ENCODE data around the gene IGFBP6.

The IGFBP6 gene

GRCh38 chr12:53073881-53074280, 23.6 kb upstream of the IGFBP6 start:
- TF ChIP-seq CTCF (IDR thresholded peaks at IDR 0.05; ENCODE audit: borderline replicate concordance, control extremely low read depth, extremely low read depth, insufficient read depth, missing control alignments): no peak
- DNase-seq (ENCODE audit: low spot score): no peak
- in situ Hi-C loops (cut with MboI; ENCODE audit: low sequenced_read_pairs, unreplicated experiment): no loop called here

- in situ Hi-C loops (cut with MboI; ENCODE audit: low sequenced_read_pairs, unreplicated experiment): no loop called here
- TF ChIP-seq CTCF (IDR thresholded peaks at IDR 0.05; ENCODE audit: borderline replicate concordance, control extremely low read depth, extremely low read depth, insufficient read depth, missing control alignments): no peak
- DNase-seq (ENCODE audit: low spot score): no peak
Observed at GRCh38 chr12:53074283-53074998, 23.0 kb upstream of the IGFBP6 start.

- TF ChIP-seq CTCF (IDR thresholded peaks at IDR 0.05; ENCODE audit: borderline replicate concordance, control extremely low read depth, extremely low read depth, insufficient read depth, missing control alignments): no peak
- DNase-seq (ENCODE audit: low spot score): no peak
- in situ Hi-C loops (cut with MboI; ENCODE audit: low sequenced_read_pairs, unreplicated experiment): no loop called here
Observed at GRCh38 chr12:53074999-53075370, 22.5 kb upstream of the IGFBP6 start.

- in situ Hi-C loops (cut with MboI; ENCODE audit: low sequenced_read_pairs, unreplicated experiment): no loop called here
- no peak for DNase-seq (ENCODE audit: low spot score)
- no peak for TF ChIP-seq CTCF (IDR thresholded peaks at IDR 0.05; ENCODE audit: borderline replicate concordance, control extremely low read depth, extremely low read depth, insufficient read depth, missing control alignments)
Observed at GRCh38 chr12:53076461-53076860, 21.0 kb upstream of the IGFBP6 start.

GRCh38 chr12:53077030-53077429, 20.4 kb upstream of the IGFBP6 start:
- TF ChIP-seq CTCF (IDR thresholded peaks at IDR 0.05; ENCODE audit: borderline replicate concordance, control extremely low read depth, extremely low read depth, insufficient read depth, missing control alignments): no peak
- in situ Hi-C loops (cut with MboI; ENCODE audit: low sequenced_read_pairs, unreplicated experiment): no loop called here
- no peak for DNase-seq (ENCODE audit: low spot score)

GRCh38 chr12:53078425-53079225, 18.8 kb upstream of the IGFBP6 start:
- DNase-seq (ENCODE audit: low spot score): no peak
- no peak for TF ChIP-seq CTCF (IDR thresholded peaks at IDR 0.05; ENCODE audit: borderline replicate concordance, control extremely low read depth, extremely low read depth, insufficient read depth, missing control alignments)
- in situ Hi-C loops (cut with MboI; ENCODE audit: low sequenced_read_pairs, unreplicated experiment): no loop called here

Measured in GM13976 (cell line).